NCI-H2081 (cell line): ENCODE measurements around the gene RAB11FIP4.
A peak's percentile ranks its signal among the peaks of the same experiment; 100 is the strongest.
"Not testable (repeated sequence)": the region's sequence is repeated elsewhere in the genome, so short reads cannot be mapped to it uniquely, and the experiment has no call there.

Source experiments
- DNase-seq, 2 experiments: peaks; one replicate each; lab custom pipeline; 2025; lab: John Stamatoyannopoulos, UW

RAB11FIP4 gene, protein sequence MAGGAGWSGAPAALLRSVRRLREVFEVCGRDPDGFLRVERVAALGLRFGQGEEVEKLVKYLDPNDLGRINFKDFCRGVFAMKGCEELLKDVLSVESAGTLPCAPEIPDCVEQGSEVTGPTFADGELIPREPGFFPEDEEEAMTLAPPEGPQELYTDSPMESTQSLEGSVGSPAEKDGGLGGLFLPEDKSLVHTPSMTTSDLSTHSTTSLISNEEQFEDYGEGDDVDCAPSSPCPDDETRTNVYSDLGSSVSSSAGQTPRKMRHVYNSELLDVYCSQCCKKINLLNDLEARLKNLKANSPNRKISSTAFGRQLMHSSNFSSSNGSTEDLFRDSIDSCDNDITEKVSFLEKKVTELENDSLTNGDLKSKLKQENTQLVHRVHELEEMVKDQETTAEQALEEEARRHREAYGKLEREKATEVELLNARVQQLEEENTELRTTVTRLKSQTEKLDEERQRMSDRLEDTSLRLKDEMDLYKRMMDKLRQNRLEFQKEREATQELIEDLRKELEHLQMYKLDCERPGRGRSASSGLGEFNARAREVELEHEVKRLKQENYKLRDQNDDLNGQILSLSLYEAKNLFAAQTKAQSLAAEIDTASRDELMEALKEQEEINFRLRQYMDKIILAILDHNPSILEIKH

GRCh38 chr17:31391496-31391949 lies at the start of gene RAB11FIP4:
Gene RAB11FIP4 (plus strand): TSS chr17:31391675. CDS start chr17:31391853, 178 bp downstream.
- DNase-seq, result peak; percentile 17 to 23

DNA sequence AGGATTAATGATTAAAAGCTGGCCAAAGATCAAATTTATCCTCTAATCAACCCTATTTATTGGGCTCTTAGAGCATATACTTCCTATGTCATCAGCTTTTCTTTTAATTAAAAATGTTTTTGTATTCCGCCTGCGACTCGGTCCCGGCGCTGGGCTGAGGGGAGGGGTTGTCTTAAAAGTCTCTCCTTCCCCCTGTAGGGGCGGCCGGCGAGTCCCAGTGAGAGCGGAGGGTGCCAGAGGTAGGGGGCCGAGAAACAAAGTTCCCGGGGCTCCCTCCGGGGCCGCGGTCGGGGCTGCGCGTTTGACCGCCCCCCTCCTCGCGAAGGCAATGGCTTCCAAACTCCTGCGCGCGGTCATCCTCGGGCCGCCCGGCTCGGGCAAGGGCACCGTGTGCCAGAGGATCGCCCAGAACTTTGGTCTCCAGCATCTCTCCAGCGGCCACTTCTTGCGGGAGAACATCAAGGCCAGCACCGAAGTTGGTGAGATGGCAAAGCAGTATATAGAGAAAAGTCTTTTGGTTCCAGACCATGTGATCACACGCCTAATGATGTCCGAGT lies 46.2 kb upstream of the RAB11FIP4 start:
- not testable (repeated sequence) for DNase-seq

DNA sequence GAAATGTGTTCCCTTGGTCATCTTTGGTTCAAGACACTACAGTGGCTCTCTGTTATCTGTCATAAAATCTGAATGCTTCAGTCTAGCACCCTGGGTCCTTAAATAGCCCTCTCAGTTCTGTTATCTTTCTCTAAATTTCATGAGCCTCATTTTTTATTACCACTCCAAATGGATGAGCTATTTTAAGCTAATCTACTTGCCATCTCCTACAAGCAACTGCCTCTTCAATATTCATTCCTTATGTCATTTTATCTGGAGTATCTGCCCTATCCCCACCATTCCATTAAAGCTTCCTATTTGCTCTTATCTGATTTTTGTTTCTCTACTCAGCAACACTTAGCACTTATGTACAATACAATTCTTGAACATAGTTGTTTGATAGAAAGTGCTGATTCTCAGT lies 42.0 kb upstream of the RAB11FIP4 start:
- DNase-seq, result no peak

- no peak for DNase-seq
These were observed 35.5 kb upstream of the RAB11FIP4 start for GRCh38 chr17:31355935-31356334.

GRCh38 chr17:31357091-31357490 lies 34.4 kb upstream of the RAB11FIP4 start:
- DNase-seq, result no peak

- DNase-seq, result peak; percentile 9 to 39
These were observed 33.6 kb upstream of the RAB11FIP4 start for GRCh38 chr17:31357839-31358394.

GRCh38 chr17:31364012-31364411 lies 27.5 kb upstream of the RAB11FIP4 start:
- no peak for DNase-seq

GRCh38 chr17:31366088-31366487 lies 25.4 kb upstream of the RAB11FIP4 start:
- DNase-seq, result no peak

- no peak for DNase-seq
These were observed 22.2 kb upstream of the RAB11FIP4 start for GRCh38 chr17:31369266-31369665.

- peak in 1 of 2 experiments; percentile 28 for DNase-seq
These were observed 19.9 kb upstream of the RAB11FIP4 start for GRCh38 chr17:31371511-31372097.

DNA sequence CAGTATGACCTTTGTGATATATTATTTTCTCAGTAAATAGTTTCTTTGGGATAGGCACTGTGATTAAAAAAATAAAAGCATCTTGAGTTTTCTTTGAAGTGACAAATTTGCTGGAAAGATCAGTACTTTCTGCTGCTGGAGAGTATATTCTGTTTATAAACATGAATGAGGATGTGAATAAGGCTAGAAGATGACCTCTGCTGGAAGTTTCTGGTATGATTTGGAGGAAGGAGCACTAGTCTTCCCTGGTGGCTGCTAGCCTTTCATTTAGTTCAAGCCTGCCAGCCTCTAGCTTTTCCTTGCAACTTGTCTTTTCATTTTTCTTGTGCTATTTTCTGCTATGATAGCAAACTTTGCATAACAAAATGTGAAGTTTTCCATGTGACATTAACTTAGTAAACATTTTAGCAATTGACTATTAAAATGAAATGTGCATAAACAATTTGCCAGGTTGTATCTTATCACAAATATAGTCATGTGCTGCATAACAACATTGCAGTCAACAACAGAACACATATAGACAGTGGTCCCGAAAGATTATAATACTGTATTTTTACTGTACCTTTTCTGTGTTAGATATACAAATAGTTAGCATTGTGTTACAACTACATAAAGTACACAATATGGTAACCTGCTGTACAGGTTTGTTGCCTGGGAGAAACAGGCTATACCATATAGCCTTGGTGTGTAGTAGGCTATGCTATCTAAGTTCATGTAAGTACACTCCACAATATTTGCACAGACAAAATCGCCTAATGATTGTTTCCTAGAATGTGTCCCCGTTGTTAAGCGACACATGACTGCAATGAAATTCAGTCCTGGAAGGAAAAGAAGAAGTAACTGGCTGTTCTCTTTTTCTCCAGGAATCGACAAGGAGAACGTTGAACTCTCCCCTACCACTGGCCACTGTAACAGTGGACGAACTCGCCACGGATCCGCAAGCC lies 18.1 kb upstream of the RAB11FIP4 start:
- DNase-seq, result peak; percentile 27 to 48

- no peak for DNase-seq
These were observed 17.4 kb upstream of the RAB11FIP4 start for GRCh38 chr17:31374094-31374447.

DNA sequence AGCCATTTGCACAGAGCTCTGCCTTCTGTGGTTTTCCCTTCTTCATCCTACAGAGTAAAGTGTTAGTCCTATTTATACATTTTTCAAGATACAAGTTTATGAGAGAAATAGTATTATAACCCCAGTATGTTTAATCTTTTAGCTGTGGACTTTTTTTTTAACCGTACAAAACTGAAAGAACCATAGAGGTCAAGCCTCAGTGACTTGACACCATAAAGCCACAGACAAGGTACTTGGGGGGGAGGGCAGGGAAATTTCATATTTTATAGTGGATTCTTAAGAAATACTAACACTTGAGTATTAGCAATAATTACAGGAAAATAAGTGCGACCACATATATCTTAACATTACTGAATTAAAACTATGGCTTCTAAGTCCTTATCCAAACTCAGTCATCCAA lies 17.0 kb upstream of the RAB11FIP4 start:
- DNase-seq, result no peak

DNA sequence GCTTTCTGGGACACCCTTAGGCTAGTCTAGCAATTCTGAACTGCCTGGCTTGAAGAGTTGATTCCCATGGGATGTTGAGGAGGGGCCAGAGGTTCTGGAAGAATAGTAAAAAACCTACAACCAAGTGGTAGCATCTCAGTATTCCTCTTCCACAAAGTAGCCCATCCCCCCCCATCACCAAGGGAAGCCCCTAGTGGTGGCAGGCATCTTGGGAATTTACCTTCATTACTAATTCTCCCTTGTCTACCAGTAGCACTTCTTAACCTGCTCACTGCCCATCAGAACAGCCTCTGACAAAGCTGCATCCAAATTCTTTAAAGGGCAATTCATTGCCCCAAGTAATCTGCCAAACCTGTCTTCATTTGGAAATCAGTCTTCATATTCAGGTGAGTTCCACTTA lies 12.8 kb upstream of the RAB11FIP4 start:
- DNase-seq, result no peak

DNA sequence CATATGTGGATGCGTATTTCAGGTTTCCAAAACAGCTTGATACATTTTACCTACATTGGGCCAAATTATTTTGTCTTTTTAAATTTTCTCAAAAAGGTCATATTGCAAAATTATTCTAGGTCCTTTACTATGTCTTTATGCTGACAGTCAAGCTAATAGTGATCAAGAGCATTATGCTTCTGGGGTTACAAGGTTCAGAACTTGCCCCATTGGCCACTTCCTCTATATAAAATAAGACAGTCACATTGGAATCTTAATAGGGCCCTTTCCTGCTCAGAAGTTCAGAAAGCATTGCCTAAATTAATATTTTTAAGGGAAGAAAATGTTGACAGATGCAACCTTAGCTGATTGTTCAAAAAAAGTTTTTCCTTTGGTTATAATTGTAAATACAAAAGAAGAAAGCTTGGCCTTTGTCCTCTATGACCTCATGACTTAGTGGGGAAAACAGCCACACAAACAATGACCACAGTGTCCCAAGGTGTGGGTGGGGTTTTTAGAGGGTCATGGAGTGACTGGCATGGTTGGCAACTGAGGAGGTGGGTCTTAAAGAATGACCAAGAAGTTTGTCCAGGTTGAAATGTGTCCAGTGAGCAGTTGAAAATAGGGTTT lies 11.8 kb upstream of the RAB11FIP4 start:
- no peak for DNase-seq

GRCh38 chr17:31381165-31381668 lies 10.3 kb upstream of the RAB11FIP4 start:
- DNase-seq, result no peak

DNA sequence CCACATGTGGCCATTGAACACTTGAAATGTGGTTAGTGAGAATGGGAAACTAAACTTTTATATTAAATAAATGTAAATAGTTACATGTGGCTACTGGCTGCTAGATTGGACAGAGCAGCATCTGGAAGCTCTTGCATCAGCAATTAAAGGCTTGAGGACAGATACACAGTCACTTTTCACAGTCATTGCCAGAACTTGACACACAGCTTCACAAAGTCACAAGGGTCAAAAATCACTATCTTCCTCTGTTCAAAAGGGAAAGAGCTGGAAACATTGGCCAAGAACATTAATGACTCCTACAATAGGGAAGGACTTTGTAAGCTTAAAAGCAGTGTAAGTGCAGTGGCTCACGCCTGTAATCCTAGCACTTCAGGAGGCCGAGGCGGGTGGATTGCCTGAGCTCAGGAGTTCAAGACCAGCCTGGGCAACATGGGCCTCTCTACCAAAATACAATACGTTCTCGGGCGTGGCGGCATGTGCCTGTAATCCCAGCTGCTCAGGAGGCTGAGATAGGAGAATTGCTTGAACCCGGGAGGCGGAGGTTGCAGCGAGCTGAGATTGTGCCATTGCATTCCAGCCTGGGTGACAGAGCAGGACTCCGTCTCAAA lies 8.7 kb upstream of the RAB11FIP4 start:
- DNase-seq, result not testable (repeated sequence)

DNA sequence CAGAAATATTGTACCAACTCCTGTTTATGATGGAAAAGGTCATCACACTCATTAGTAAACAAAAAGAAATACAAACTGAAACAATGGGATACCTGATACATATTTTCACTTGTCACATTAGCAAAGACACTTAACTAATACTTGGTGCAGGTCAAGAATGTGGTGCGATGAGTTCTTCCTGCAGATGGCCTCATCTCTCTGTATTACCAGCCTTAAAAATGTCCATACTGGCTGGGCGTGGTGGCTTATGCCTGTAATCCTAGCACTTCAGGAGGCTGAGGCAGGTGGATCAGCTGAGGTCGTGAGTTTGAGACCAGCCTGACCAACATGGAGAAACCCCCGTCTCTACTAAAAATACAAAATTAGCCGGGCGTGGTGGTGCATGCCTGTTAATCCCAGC lies 8.0 kb upstream of the RAB11FIP4 start:
- DNase-seq, result not testable (repeated sequence)

GRCh38 chr17:31385428-31386285 lies 5.8 kb upstream of the RAB11FIP4 start:
- no peak for DNase-seq
